B cell (primary cell): Measurements from ENCODE around the gene TTLL11. TPM values are rescaled to one million over a fixed set of nuclear protein-coding genes. Genes with fewer than 3 reads are reported as not detected.

Source experiments
- ATAC-seq: fragments of 200-7000 bp; cut with Tn5 transposase; one replicate; pipeline ENCODE4 v1.10.0; 2021; ENCODE audit warnings: low read depth, mild to moderate bottlenecking, moderate number of reproducible peaks, moderate library complexity
- CTCF ChIA-PET: fragments of 350-600 bp; sonication (Branson Sonifier 250); formaldehyde crosslinking; loops from one replicate; lab custom pipeline; 2021; ENCODE audit warnings: antibody characterized with exemption, inconsistent platforms; lab: Charles Lee
- POLR2A ChIA-PET: fragments of 350-600 bp; sonication (Branson Sonifier 250); formaldehyde crosslinking; loops from one replicate; lab custom pipeline; 2021; ENCODE audit warnings: antibody characterized with exemption; lab: Charles Lee
- DNase-seq: peaks from one replicate; pipeline ENCODE4 v3.0.0; 2013
- H2AFZ ChIP-seq: 2 replicates; pipeline ENCODE4 v1.6.1; 2012; ENCODE audit warnings: mild to moderate bottlenecking, low read depth, low read length; ENCODE audit not compliant: insufficient read depth, poor library complexity, severe bottlenecking
- H3K27ac ChIP-seq, 2 donors: 1 replicate in 1 of 2; 2 replicates in 1 of 2; pipeline ENCODE4 v1.5.1; 2012 to 2013; ENCODE audit warnings: low read length in 2 of 2, mild to moderate bottlenecking in 2 of 2, moderate library complexity in 1 of 2
- H3K27me3 ChIP-seq, 4 experiments: fragments of 200-600 bp in 1 of 4; sonication (generic) in 1 of 4; replicated peaks in 1 of 4; 1 replicate in 2 of 4; 2 replicates in 2 of 4; pipeline versions ENCODE4 v1.6.1 to v1.7.0; 2013 to 2016; ENCODE audit warnings: low read length in 3 of 4, mild to moderate bottlenecking in 2 of 4, mixed read lengths in 1 of 4, moderate library complexity in 1 of 4; ENCODE audit not compliant: insufficient read depth in 4 of 4, control insufficient read depth in 3 of 4; ENCODE audit errors: control extremely low read depth in 1 of 4
- H3K36me3 ChIP-seq, 2 experiments: replicated peaks in 1 of 2; 1 replicate in 1 of 2; 2 replicates in 1 of 2; pipeline versions ENCODE4 v1.6.1 to v1.7.1; 2013; ENCODE audit warnings: low read length in 1 of 2; ENCODE audit not compliant: insufficient read depth in 2 of 2, control insufficient read depth in 1 of 2; ENCODE audit errors: control extremely low read depth in 1 of 2, extremely low read depth in 1 of 2
- H3K4me1 ChIP-seq, 2 donors: fragments of 200-600 bp in 1 of 2; sonication (generic) in 1 of 2; 1 replicate in 1 of 2; 2 replicates in 1 of 2; pipeline versions ENCODE4 v1.5.1 to v1.6.1; 2013 to 2017; ENCODE audit warnings: low read length in 2 of 2; ENCODE audit not compliant: control insufficient read depth in 2 of 2, insufficient read depth in 2 of 2
- H3K4me2 ChIP-seq: replicated peaks from 2 replicates; pipeline ENCODE3; 2012; ENCODE audit warnings: mild to moderate bottlenecking, low read depth, low read length; ENCODE audit not compliant: poor library complexity, severe bottlenecking
- H3K4me3 ChIP-seq, 5 experiments: fragments of 200-600 bp in 1 of 5; sonication (generic) in 1 of 5; 1 replicate in 3 of 5; 2 replicates in 2 of 5; pipeline versions ENCODE4 v1.5.1 to v1.7.0; 2011 to 2016; ENCODE audit warnings: low read length in 4 of 5, mild to moderate bottlenecking in 4 of 5, low read depth in 2 of 5, control low read depth in 1 of 5, moderate library complexity in 1 of 5; ENCODE audit not compliant: insufficient read depth in 1 of 5; ENCODE audit errors: control extremely low read depth in 1 of 5, extremely low read depth in 1 of 5
- H3K79me2 ChIP-seq: fragments of 200-600 bp; sonication (generic); one replicate; pipeline ENCODE4 v1.6.0; 2016; ENCODE audit warnings: low read length; ENCODE audit not compliant: control insufficient read depth, insufficient read depth
- H3K9ac ChIP-seq: fragments of 200-600 bp; sonication (generic); 2 replicates; pipeline ENCODE4 v1.6.1; 2017; ENCODE audit warnings: mild to moderate bottlenecking, low read length, moderate library complexity
- H3K9me3 ChIP-seq, 3 donors: one replicate each; pipeline versions ENCODE4 v1.6.1 to v1.7.1; 2013; ENCODE audit warnings: low read length in 2 of 3; ENCODE audit not compliant: control insufficient read depth in 2 of 3, insufficient read depth in 1 of 3; ENCODE audit errors: control extremely low read depth in 1 of 3
- H4K20me1 ChIP-seq: 2 replicates; pipeline ENCODE4 v1.6.0; 2012; ENCODE audit warnings: mild to moderate bottlenecking, low read length; ENCODE audit not compliant: insufficient read depth, control insufficient read depth, poor library complexity, severe bottlenecking
- H3K27ac Mint-ChIP-seq: one replicate; pipeline ENCODE4 v1.8.0; 2021; ENCODE audit warnings: mixed read lengths
- H3K27me3 Mint-ChIP-seq: one replicate; pipeline ENCODE4 v1.8.0; 2021; ENCODE audit warnings: mixed read lengths
- H3K4me1 Mint-ChIP-seq: one replicate; pipeline ENCODE4 v1.8.0; 2021; ENCODE audit warnings: mixed read lengths
- H3K4me3 Mint-ChIP-seq: one replicate; pipeline ENCODE4 v1.8.0; 2021; ENCODE audit warnings: mixed read lengths
- H3K9me3 Mint-ChIP-seq: one replicate; pipeline ENCODE4 v1.8.0; 2022; ENCODE audit warnings: mixed read lengths; ENCODE audit not compliant: insufficient read depth
- EZH2 ChIP-seq: IDR thresholded peaks from 2 replicates; pipeline ENCODE4 v1.6.1; 2012; ENCODE audit warnings: borderline replicate concordance, low read depth, mild to moderate bottlenecking, moderate library complexity, low read length; ENCODE audit not compliant: insufficient read depth, poor library complexity, severe bottlenecking
- WGBS: methylation state at CpG from one replicate; pipeline ENCODE4 v1.1.5; 2013; ENCODE audit warnings: missing lambda C conversion rate; ENCODE audit not compliant: insufficient coverage; 5-methylcytosine and 5-hydroxymethylcytosine counted together
- intact Hi-C: fragments of 100-400 bp; cut with micrococcal nuclease; formaldehyde crosslinking; loops from one replicate; pipeline ENCODE4 v1.10.0; 2022
- polyA plus RNA-seq: library from polyadenylated mRNA; depleted of rRNA; stranded (reverse); fragments of >200 nt; gene quantifications from 2 replicates; pipeline ENCODE4 v1.2.3, GENCODE V29; 2012
- total RNA-seq, 2 donors: library from RNA; stranded (reverse); fragments of 120-200 nt in 1 of 2; gene quantifications; 1 replicate in 1 of 2; 2 replicates in 1 of 2; pipeline versions ENCODE4 v1.2.3 to v1.2.4, GENCODE V29; 2013 to 2022
- TF ChIP-seq, protein P1 (sequence below): fragments of 200-600 bp; IDR thresholded peaks from one replicate; pipeline ENCODE4 v1.8.0; 2022; ENCODE audit warnings: antibody characterized with exemption, mild to moderate bottlenecking

The TTLL11 gene
- total and polyA plus RNA-seq, 2 donors (not counting 1 experiment from before 2014, with no cell fraction given) = 3.6 to 3.8 TPM

DNA sequence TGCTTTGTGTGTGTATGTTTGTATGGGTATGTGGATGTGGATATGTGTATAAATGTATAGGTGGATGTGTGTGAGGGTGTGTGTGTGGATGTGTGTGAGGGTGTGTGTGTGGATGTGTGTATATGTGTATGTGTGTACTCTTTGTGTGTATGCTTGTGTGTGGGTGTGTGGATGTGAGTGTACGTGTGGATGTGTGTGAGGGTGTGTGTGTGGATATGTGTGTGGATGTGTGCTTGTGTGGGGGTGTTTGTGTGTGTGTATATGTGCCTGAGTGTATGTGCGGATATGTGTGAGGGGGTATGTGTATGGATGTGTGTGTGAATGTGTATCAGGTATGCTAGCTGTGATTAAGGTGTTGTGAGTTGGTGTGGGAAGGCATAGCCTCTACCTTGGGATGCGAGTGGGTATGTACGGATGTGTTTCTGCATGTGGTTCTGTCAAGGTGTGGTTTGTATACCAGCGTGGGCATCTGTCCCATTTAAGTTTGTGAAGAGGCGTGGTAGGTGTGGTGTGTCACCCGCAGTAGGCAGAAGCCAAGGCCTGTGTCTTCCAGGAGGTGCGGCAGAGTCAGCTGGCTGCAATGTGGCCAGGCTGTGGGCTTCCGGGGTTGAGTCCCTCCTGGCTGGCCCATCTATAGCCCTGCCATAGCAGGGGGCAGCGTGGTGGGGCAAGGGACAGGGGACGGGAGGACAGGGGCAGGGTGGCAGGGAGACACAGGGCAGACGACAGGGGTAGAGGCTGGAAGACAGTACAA is 285.9 kb downstream of the TTLL11 start:
- Histone ChIP-seq H2AFZ (no peak overlapping the region), H3K27ac (no peak overlapping the region), H3K9me3 (peaks cover 0 to 4% (median 0%) of the 10 kb centered on the region in 3 donors), H3K4me1 (no peaks in the 10 kb centered on the region), H3K79me2 (no peaks in the 10 kb centered on the region), H4K20me1 (no peaks in the 10 kb centered on the region), H3K36me3 (no peaks in the 10 kb centered on the region), H3K4me3 (no peak overlapping the region), H3K27me3 (peaks cover 0 to 4% (median 0%) of the 10 kb centered on the region in 4 experiments), H3K9ac (no peak overlapping the region), H3K4me2 (no peak overlapping the region)
- 65% methylated on average over 10 of the region's 12 CpGs for WGBS
- peaks cover 7% of the 10 kb centered on the region for H3K9me3 Mint-ChIP-seq
- ATAC-seq = no peak
- H3K27ac Mint-ChIP-seq = no peak overlapping the region
- intact Hi-C loops = no loop called here
- no peaks in the 10 kb centered on the region for H3K4me1 Mint-ChIP-seq
- CTCF ChIA-PET = no interaction called here
- H3K4me3 Mint-ChIP-seq = no peak overlapping the region
- no peak for TF ChIP-seq EZH2
- TF ChIP-seq, protein P1, sequence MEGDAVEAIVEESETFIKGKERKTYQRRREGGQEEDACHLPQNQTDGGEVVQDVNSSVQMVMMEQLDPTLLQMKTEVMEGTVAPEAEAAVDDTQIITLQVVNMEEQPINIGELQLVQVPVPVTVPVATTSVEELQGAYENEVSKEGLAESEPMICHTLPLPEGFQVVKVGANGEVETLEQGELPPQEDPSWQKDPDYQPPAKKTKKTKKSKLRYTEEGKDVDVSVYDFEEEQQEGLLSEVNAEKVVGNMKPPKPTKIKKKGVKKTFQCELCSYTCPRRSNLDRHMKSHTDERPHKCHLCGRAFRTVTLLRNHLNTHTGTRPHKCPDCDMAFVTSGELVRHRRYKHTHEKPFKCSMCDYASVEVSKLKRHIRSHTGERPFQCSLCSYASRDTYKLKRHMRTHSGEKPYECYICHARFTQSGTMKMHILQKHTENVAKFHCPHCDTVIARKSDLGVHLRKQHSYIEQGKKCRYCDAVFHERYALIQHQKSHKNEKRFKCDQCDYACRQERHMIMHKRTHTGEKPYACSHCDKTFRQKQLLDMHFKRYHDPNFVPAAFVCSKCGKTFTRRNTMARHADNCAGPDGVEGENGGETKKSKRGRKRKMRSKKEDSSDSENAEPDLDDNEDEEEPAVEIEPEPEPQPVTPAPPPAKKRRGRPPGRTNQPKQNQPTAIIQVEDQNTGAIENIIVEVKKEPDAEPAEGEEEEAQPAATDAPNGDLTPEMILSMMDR = no peak
- POLR2A ChIA-PET = no interaction called here
- DNase-seq = no peak
- H3K27me3 Mint-ChIP-seq = peaks cover 8% of the 10 kb centered on the region

DNA sequence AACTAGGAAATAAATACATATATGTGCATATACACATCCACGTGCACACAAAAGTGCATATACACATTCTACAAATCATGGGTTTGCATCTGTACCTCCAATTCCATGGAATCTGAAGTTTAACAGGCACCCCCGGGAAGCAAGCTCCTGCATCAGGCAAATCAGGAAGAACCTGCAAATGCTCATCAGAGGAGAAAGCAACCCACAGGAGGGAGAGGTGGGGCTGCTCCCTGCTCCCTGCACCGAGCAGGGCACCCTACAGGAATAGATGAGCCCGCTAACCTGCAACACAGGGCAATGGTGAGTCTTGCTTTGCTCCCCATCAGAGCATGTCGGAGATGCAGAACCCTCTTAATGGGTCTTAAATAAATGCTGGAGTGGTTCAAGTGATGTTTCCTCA is 290.4 kb downstream of the TTLL11 start:
- ChIA-PET POLR2A (no interaction called here), CTCF (no interaction called here)
- ATAC-seq = no peak
- Histone ChIP-seq H3K9ac (no peak overlapping the region), H2AFZ (no peak overlapping the region), H3K4me1 (no peaks in the 10 kb centered on the region), H3K79me2 (no peaks in the 10 kb centered on the region), H3K4me3 (no peak overlapping the region), H3K27me3 (peaks cover 0 to 4% (median 0%) of the 10 kb centered on the region in 4 experiments), H4K20me1 (no peaks in the 10 kb centered on the region), H3K36me3 (no peaks in the 10 kb centered on the region), H3K27ac (no peak overlapping the region), H3K9me3 (peaks cover 0 to 4% (median 0%) of the 10 kb centered on the region in 3 donors), H3K4me2 (no peak overlapping the region)
- no peak overlapping the region for H3K27ac Mint-ChIP-seq
- 92% methylated on average over 4 of the region's 5 CpGs for WGBS
- intact Hi-C loops = no loop called here
- H3K4me1 Mint-ChIP-seq = no peaks in the 10 kb centered on the region
- no peak for DNase-seq
- H3K4me3 Mint-ChIP-seq = no peak overlapping the region
- no peak for TF ChIP-seq EZH2
- TF ChIP-seq, protein P1 = no peak
- H3K27me3 Mint-ChIP-seq = peaks cover 21% of the 10 kb centered on the region
- H3K9me3 Mint-ChIP-seq = peaks cover 7% of the 10 kb centered on the region
